Uterus (tissue), 4 donors: Measurements from ENCODE around the gene ALG12. TPM values are rescaled to one million over a fixed set of nuclear protein-coding genes. Genes with fewer than 3 reads are reported as not detected.

Source experiments
- DNase-seq, 2 donors: peaks; one replicate each; pipeline ENCODE4 v3.0.0-alpha.2; 2019 to 2020
- H3K27ac ChIP-seq, 2 donors: fragments of 200-600 bp; sonication (generic); 1 replicate in 1 of 2; 2 replicates in 1 of 2; pipeline ENCODE4 v1.5.1; 2016 to 2018
- H3K27me3 ChIP-seq, 2 donors: fragments of 200-600 bp; sonication (generic); one replicate each; pipeline ENCODE4 v1.5.1; 2018 to 2019; ENCODE audit warnings: control low read depth in 1 of 2
- H3K36me3 ChIP-seq, 2 donors: fragments of 200-600 bp; sonication (generic); one replicate each; pipeline ENCODE4 v1.5.1; 2019; ENCODE audit warnings: control low read depth in 1 of 2
- H3K4me1 ChIP-seq, 2 donors: fragments of 200-600 bp; sonication (generic); one replicate each; pipeline ENCODE4 v1.5.1; 2018 to 2019; ENCODE audit warnings: control low read depth in 1 of 2
- H3K4me3 ChIP-seq, 2 donors: fragments of 200-600 bp; sonication (generic); 1 replicate in 1 of 2; 2 replicates in 1 of 2; pipeline ENCODE4 v1.5.1; 2018 to 2019; ENCODE audit warnings: mild to moderate bottlenecking in 1 of 2
- H3K9me3 ChIP-seq, 2 donors: fragments of 200-600 bp; sonication (generic); one replicate each; pipeline ENCODE4 v1.5.1; 2019; ENCODE audit warnings: control low read depth in 1 of 2
- POLR2A ChIP-seq, 2 donors: fragments of 450-650 bp; IDR thresholded peaks; one replicate each; pipeline ENCODE4 v1.6.1; 2016; ENCODE audit warnings: antibody characterized with exemption in 2 of 2, mild to moderate bottlenecking in 1 of 2, moderate library complexity in 1 of 2
- intact Hi-C: fragments of 100-400 bp; cut with DNase I; formaldehyde crosslinking; loops from one replicate; pipeline ENCODE4 v1.15.1; 2023; ENCODE audit warnings: low total_unique reads
- total RNA-seq, 4 donors: library from RNA; depleted of rRNA in 3 of 4; stranded (reverse); fragments of >200 nt in 3 of 4; gene quantifications; one replicate each; pipeline versions ENCODE4 v1.1.0 to v1.2.4, GENCODE V29; 2014 to 2023
- TF ChIP-seq, protein P1 (sequence below), 4 experiments: fragments of 200-600 bp in 2 of 4; fragments of 450-650 bp in 2 of 4; sonication (generic) in 2 of 4; IDR thresholded peaks; one replicate each; pipeline ENCODE4 v1.5.1; 2016 to 2019; ENCODE audit warnings: antibody characterized with exemption in 4 of 4, mild to moderate bottlenecking in 2 of 4, moderate library complexity in 1 of 4
- donor health status: DM: yes; HTN: yes; CAD: no.

ALG12 gene
- total RNA-seq, 4 donors from 2014 or later, result 11.8 to 22.5 (median 18.3) TPM

DNA sequence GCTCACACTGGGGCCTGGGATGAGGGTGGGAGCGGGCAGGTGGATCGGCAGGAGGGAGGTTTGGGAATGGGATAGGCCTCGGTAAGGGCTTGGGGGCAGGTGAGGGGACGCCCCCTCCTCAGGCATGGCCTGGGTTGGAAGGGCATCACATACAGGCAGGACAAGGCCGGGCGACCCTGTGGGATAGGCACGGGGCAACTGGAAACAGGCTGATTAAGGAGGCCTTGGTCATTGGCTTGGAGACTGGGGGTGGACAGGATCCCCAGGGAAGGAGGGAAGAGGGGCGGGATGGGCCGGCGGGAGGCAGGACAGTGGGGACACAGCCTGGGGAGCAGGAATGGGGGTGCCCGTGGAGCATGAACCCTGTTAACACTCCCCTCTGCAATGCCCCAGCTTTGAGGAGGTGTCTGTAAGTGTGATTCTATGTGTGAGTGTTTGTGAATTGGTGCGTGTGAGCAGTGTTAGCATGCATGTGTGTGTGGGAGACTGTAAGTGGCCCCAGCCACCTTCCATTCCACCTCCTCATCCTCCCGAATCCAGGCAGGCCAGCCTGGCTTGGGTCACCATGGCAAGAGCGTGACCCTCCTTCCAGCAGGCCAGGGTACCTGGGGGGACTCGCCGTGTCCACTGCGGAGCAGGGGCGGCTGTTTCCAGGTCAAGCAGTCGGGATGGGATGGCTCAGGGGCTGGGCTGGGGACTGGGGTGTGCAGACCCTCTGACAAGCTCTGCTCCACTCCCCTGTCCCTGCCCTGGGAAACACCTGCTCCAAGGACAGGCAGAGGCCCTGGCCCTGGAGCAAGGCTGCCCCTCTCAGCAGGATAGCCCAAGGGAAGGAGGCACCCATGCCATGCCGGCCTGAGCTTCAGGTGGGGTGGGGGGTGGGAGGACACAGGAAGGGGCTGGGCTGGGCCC is 38.9 kb upstream of the ALG12 start:
- peaks cover 0 to 3% of the 10 kb centered on the region in 2 donors for H3K4me1 ChIP-seq
- TF ChIP-seq POLR2A (IDR thresholded peaks at IDR 0.05), result no peak
- TF ChIP-seq, protein P1, sequence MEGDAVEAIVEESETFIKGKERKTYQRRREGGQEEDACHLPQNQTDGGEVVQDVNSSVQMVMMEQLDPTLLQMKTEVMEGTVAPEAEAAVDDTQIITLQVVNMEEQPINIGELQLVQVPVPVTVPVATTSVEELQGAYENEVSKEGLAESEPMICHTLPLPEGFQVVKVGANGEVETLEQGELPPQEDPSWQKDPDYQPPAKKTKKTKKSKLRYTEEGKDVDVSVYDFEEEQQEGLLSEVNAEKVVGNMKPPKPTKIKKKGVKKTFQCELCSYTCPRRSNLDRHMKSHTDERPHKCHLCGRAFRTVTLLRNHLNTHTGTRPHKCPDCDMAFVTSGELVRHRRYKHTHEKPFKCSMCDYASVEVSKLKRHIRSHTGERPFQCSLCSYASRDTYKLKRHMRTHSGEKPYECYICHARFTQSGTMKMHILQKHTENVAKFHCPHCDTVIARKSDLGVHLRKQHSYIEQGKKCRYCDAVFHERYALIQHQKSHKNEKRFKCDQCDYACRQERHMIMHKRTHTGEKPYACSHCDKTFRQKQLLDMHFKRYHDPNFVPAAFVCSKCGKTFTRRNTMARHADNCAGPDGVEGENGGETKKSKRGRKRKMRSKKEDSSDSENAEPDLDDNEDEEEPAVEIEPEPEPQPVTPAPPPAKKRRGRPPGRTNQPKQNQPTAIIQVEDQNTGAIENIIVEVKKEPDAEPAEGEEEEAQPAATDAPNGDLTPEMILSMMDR (IDR thresholded peaks at IDR 0.05), result no peak
- intact Hi-C loops, result no loop called here
- H3K27ac ChIP-seq, result no peak overlapping the region
- DNase-seq, result no peak
- no peaks in the 10 kb centered on the region for H3K27me3 ChIP-seq
- H3K9me3 ChIP-seq, result no peaks in the 10 kb centered on the region
- H3K4me3 ChIP-seq, result no peak overlapping the region
- H3K36me3 ChIP-seq, result no peaks in the 10 kb centered on the region

DNA sequence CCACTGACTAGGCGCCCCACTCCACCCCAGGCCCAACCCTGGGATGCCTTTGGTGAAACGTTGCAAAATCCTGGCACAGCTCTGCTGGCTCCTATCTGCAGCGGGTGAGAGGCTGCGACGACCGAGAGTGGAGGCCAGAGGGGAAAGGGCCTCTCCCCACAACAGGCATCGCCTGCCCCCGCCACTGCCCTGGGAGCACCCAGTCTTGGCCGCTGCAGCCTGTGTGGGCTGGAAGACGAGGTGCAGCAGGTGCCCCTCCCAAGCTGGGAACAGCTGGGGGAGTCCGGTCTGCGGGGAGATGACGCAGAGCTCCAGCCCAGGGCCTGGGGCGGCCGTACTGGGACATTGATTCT is 38.2 kb upstream of the ALG12 start:
- no peaks in the 10 kb centered on the region for H3K36me3 ChIP-seq
- H3K27me3 ChIP-seq, result no peaks in the 10 kb centered on the region
- intact Hi-C loops, result no loop called here
- no peak for DNase-seq
- TF ChIP-seq, protein P1 (IDR thresholded peaks at IDR 0.05), result no peak
- no peak for TF ChIP-seq POLR2A (IDR thresholded peaks at IDR 0.05)
- H3K27ac ChIP-seq, result no peak overlapping the region
- H3K4me3 ChIP-seq, result no peak overlapping the region
- peaks cover 0 to 3% of the 10 kb centered on the region in 2 donors for H3K4me1 ChIP-seq
- H3K9me3 ChIP-seq, result no peaks in the 10 kb centered on the region

DNA sequence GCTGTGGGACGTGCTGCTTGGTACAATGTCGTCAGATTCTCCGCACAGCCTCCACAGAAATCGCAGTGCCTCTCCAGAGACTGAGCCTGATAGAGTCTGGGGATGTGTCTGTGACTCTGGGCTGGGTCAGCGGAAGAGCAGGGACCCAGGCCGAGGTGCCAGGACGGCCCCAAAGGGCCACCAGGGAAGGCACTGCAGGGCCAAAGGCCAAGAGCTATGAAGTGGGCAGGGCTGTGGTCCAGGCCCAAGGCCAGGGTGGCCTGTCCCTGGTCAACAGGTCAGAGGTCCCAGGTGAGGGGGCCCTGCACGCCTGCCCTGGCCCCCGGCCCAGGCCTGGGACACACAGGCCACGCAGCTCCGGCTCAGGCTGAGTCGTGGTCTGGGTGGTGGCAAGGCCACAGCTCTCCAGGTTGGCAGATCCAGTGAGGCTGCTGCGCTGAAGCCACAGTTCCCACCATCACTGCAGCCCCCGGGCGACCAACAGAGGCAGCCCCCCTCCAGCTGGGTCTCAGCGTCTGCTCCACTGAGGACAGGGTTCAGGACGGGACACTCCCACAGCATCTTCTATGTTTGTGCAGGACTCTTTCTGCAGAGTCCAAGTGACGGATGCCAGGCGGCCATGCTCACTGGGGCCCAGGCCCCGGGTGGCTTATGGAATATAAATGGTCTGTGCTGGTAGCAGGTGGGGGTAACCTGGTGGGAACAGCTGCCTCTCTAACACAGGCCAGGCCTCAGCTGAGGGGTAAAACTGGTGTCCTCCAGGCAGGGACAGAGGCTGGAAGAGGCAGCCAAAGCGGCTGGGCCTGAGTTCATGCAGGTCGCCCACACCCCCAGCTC is 37.6 kb upstream of the ALG12 start:
- Histone ChIP-seq H3K4me3 (no peak overlapping the region), H3K27me3 (no peaks in the 10 kb centered on the region), H3K4me1 (peaks cover 0 to 3% of the 10 kb centered on the region in 2 donors), H3K27ac (no peak overlapping the region), H3K36me3 (no peaks in the 10 kb centered on the region), H3K9me3 (no peaks in the 10 kb centered on the region)
- no peak for TF ChIP-seq POLR2A (IDR thresholded peaks at IDR 0.05)
- TF ChIP-seq, protein P1 (IDR thresholded peaks at IDR 0.05), result no peak
- intact Hi-C loops, result no loop called here
- no peak for DNase-seq

DNA sequence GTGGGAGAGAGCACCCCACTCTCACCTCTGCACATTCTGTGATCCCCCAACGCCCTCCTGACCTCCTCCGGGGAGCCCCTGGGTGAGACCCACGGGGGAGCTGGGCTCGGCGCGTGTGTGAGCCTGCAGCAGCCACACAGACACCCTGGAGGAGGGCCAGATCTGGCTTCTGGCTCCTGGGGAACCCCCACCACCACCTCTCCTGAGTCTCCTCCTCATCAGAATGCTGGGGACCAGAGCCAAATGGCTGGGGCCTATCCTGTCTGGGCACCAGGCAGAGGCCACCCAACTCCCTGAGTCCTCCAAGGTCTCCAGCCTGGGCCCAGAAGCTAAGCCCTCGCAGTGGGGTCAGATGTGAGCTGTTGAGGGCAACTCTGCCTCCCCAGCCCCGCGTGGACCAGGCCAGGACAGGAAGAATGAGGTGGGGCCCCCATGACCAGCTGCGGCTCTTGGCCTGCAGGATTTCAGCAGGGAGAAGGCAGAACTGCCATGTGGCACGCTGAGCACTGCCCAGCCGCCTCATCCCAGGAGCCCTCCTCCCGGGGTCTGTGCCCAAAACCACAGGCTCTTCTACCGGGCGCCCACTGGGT is 36.8 kb upstream of the ALG12 start:
- no peak for DNase-seq
- TF ChIP-seq, protein P1 (IDR thresholded peaks at IDR 0.05), result no peak
- no peak for TF ChIP-seq POLR2A (IDR thresholded peaks at IDR 0.05)
- no peak overlapping the region for H3K4me3 ChIP-seq
- intact Hi-C loops, result no loop called here
- peaks cover 0 to 3% of the 10 kb centered on the region in 2 donors for H3K4me1 ChIP-seq
- H3K9me3 ChIP-seq, result no peaks in the 10 kb centered on the region
- no peaks in the 10 kb centered on the region for H3K27me3 ChIP-seq
- H3K27ac ChIP-seq, result no peak overlapping the region
- H3K36me3 ChIP-seq, result no peaks in the 10 kb centered on the region
